Transverse colon (tissue), 4 donors: ENCODE data around the gene TAAR8.

Experiments used
- CTCF ChIP-seq, 5 experiments: fragments of 200-600 bp in 3 of 5; fragments of 450-650 bp in 2 of 5; sonication (generic) in 3 of 5; IDR thresholded peaks; 1 replicate in 2 of 5; 2 replicates in 3 of 5; pipeline ENCODE4 v1.5.1; 2016 to 2017; ENCODE audit warnings: antibody characterized with exemption in 5 of 5, inconsistent platforms in 3 of 5, mild to moderate bottlenecking in 2 of 5, moderate library complexity in 1 of 5
- EP300 ChIP-seq: sonication (generic); formaldehyde crosslinking; IDR thresholded peaks from one replicate; pipeline ENCODE4 v1.6.1; 2017; ENCODE audit warnings: antibody characterized with exemption, low read depth
- POLR2A ChIP-seq: fragments of 450-650 bp; IDR thresholded peaks from one replicate; pipeline ENCODE4 v1.6.1; 2016; ENCODE audit warnings: antibody characterized with exemption, mild to moderate bottlenecking, moderate library complexity
- POLR2AphosphoS5 ChIP-seq, 3 donors: sonication (generic); formaldehyde crosslinking; IDR thresholded peaks; one replicate each; pipeline ENCODE4 v1.6.1; 2016; ENCODE audit warnings: antibody characterized with exemption in 3 of 3

GRCh38 chr6:132515386-132515785 lies 37.1 kb upstream of the TAAR8 start:
- no peak for TF ChIP-seq POLR2AphosphoS5 (IDR thresholded peaks at IDR 0.05)
- TF ChIP-seq CTCF (IDR thresholded peaks at IDR 0.05), result no peak
- no peak for TF ChIP-seq POLR2A
- TF ChIP-seq EP300, result no peak
